BLaER1 treated with 17β-estradiol and CSF1 and Interleukin-3, amounts not matched to agents 10 nM and 100 nM (cell line): Measurements from ENCODE around the gene TRAPPC5.

Experiments
- H3K27ac ChIP-seq, 11 experiments: shearing (Covaris generic); formaldehyde crosslinking; 2 replicates each; pipeline ENCODE4 v1.8.1; 2022
- H3K27me3 ChIP-seq, 11 experiments: shearing (Covaris generic); formaldehyde crosslinking; 2 replicates each; pipeline ENCODE4 v1.8.1; 2022
- H3K36me3 ChIP-seq, 11 experiments: shearing (Covaris generic); formaldehyde crosslinking; 2 replicates each; pipeline ENCODE4 v1.8.1; 2022
- H3K4me1 ChIP-seq, 10 experiments: shearing (Covaris generic); formaldehyde crosslinking; 2 replicates each; pipeline ENCODE4 v1.8.1; 2022
- H3K4me2 ChIP-seq, 11 experiments: shearing (Covaris generic); formaldehyde crosslinking; 2 replicates each; pipeline ENCODE4 v1.8.1; 2022
- H3K4me3 ChIP-seq, 10 experiments: shearing (Covaris generic); formaldehyde crosslinking; 2 replicates each; pipeline ENCODE4 v1.8.1; 2022
- H3K9ac ChIP-seq, 11 experiments: shearing (Covaris generic); formaldehyde crosslinking; 2 replicates each; pipeline ENCODE4 v1.8.1; 2022
- H3K9me3 ChIP-seq, 11 experiments: shearing (Covaris generic); formaldehyde crosslinking; replicated peaks in 1 of 11; 2 replicates each; pipeline ENCODE4 v1.8.1; 2022
- H4K20me1 ChIP-seq, 11 experiments: shearing (Covaris generic); formaldehyde crosslinking; 2 replicates each; pipeline ENCODE4 v1.8.1; 2022
- Cebpa-rat ChIP-seq, 11 experiments: shearing (Covaris generic); IDR thresholded peaks; 2 replicates each; pipeline ENCODE4 v1.8.1; 2022

TRAPPC5 gene

GRCh38 chr19:7694499-7694898, 13.9 kb downstream of the TRAPPC5 start:
- TF ChIP-seq Cebpa-rat (IDR thresholded peaks at IDR 0.05): no peak
- peak overlapping the region; percentile 67 to 91 (median 80) for H3K4me2 ChIP-seq
- peaks cover 0 to 3% (median 0%) of the 10 kb centered on the region in 11 experiments; a peak in 1 of 22 replicates for H3K36me3 ChIP-seq
- H3K9me3 ChIP-seq: peaks cover 0 to 27% (median 8%) of the 10 kb centered on the region in 11 experiments; a peak in 13 of 22 replicates
- H3K27me3 ChIP-seq: peaks cover 0 to 10% (median 0%) of the 10 kb centered on the region in 11 experiments; a peak in 3 of 22 replicates
- no peak overlapping the region for H3K4me3 ChIP-seq
- H3K4me1 ChIP-seq: peaks cover 26 to 57% (median 34%) of the 10 kb centered on the region in 10 experiments
- peak overlapping the region in 9 of 11 experiments; percentile 2 to 67 (median 50); a peak in 13 of 22 replicates for H3K27ac ChIP-seq
- H4K20me1 ChIP-seq: peaks cover 0 to 14% (median 0%) of the 10 kb centered on the region in 11 experiments; a peak in 4 of 22 replicates
- peak overlapping the region in 10 of 11 experiments; percentile 6 to 57 (median 36); a peak in 14 of 22 replicates for H3K9ac ChIP-seq

GRCh38 chr19:7697721-7698287, 17.2 kb downstream of the TRAPPC5 start:
- Histone ChIP-seq H3K27ac (no peak overlapping the region), H3K27me3 (peaks cover 0 to 9% (median 0%) of the 10 kb centered on the region in 11 experiments; a peak in 3 of 22 replicates), H3K9ac (no peak overlapping the region), H3K36me3 (no peaks in the 10 kb centered on the region), H3K9me3 (peaks cover 0 to 2% (median 0%) of the 10 kb centered on the region in 11 experiments; a peak in 2 of 22 replicates), H4K20me1 (peaks cover 0 to 13% (median 0%) of the 10 kb centered on the region in 11 experiments; a peak in 3 of 22 replicates), H3K4me1 (peaks cover 43 to 82% (median 57%) of the 10 kb centered on the region in 10 experiments), H3K4me3 (peak overlapping the region in 2 of 10 experiments; percentile 39 to 50; a peak in 3 of 20 replicates), H3K4me2 (peak overlapping the region in 2 of 11 experiments; percentile 91 to 93; a peak in 4 of 22 replicates)
- no peak for TF ChIP-seq Cebpa-rat (IDR thresholded peaks at IDR 0.05)

GRCh38 chr19:7698583-7698982, 17.9 kb downstream of the TRAPPC5 start:
- no peaks in the 10 kb centered on the region for H3K9me3 ChIP-seq
- peak overlapping the region in 5 of 11 experiments; percentile 37 to 93 (median 68); a peak in 8 of 22 replicates for H3K4me2 ChIP-seq
- peak overlapping the region in 3 of 10 experiments; percentile 36 to 50 (median 39); a peak in 5 of 20 replicates for H3K4me3 ChIP-seq
- no peaks in the 10 kb centered on the region for H3K36me3 ChIP-seq
- peaks cover 45 to 86% (median 62%) of the 10 kb centered on the region in 10 experiments for H3K4me1 ChIP-seq
- H3K27ac ChIP-seq: peak overlapping the region in 2 of 11 experiments; percentile 42 to 44; a peak in 2 of 22 replicates
- H4K20me1 ChIP-seq: peaks cover 0 to 13% (median 0%) of the 10 kb centered on the region in 11 experiments; a peak in 3 of 22 replicates
- TF ChIP-seq Cebpa-rat (IDR thresholded peaks at IDR 0.05): no peak
- H3K27me3 ChIP-seq: peaks cover 0 to 5% (median 0%) of the 10 kb centered on the region in 11 experiments; a peak in 3 of 22 replicates
- H3K9ac ChIP-seq: peak overlapping the region in 2 of 11 experiments; percentile 63 to 70; a peak in 3 of 22 replicates

- Histone ChIP-seq H3K4me3 (peak overlapping the region in 3 of 10 experiments; percentile 36 to 50 (median 39); a peak in 6 of 20 replicates), H3K27ac (peak overlapping the region in 3 of 11 experiments; percentile 4 to 44 (median 42); a peak in 3 of 22 replicates), H3K9me3 (no peaks in the 10 kb centered on the region), H3K27me3 (peaks cover 0 to 5% (median 0%) of the 10 kb centered on the region in 11 experiments; a peak in 3 of 22 replicates), H3K36me3 (no peaks in the 10 kb centered on the region), H3K4me1 (peaks cover 41 to 89% (median 62%) of the 10 kb centered on the region in 10 experiments), H4K20me1 (peaks cover 0 to 13% (median 0%) of the 10 kb centered on the region in 11 experiments; a peak in 3 of 22 replicates), H3K9ac (peak overlapping the region in 3 of 11 experiments; percentile 1 to 70 (median 63); a peak in 4 of 22 replicates), H3K4me2 (peak overlapping the region in 9 of 11 experiments; percentile 1 to 93 (median 37); a peak in 13 of 22 replicates)
- TF ChIP-seq Cebpa-rat (IDR thresholded peaks at IDR 0.05): no peak
These were observed 18.4 kb downstream of the TRAPPC5 start for GRCh38 chr19:7699003-7699402.

GRCh38 chr19:7699417-7700401, 19.1 kb downstream of the TRAPPC5 start:
- Histone ChIP-seq H3K27ac (peak overlapping the region in 3 of 11 experiments; percentile 4 to 44 (median 42); a peak in 5 of 22 replicates), H3K9ac (peak overlapping the region in 3 of 11 experiments; percentile 1 to 70 (median 63); a peak in 3 of 22 replicates), H3K36me3 (no peaks in the 10 kb centered on the region), H3K9me3 (no peaks in the 10 kb centered on the region), H3K4me1 (peaks cover 39 to 89% (median 61%) of the 10 kb centered on the region in 10 experiments), H4K20me1 (peaks cover 0 to 7% (median 0%) of the 10 kb centered on the region in 11 experiments; a peak in 3 of 22 replicates), H3K27me3 (peaks cover 0 to 5% (median 0%) of the 10 kb centered on the region in 11 experiments; a peak in 3 of 22 replicates), H3K4me2 (peak overlapping the region in 10 of 11 experiments; percentile 0 to 93 (median 32); a peak in 14 of 22 replicates), H3K4me3 (peak overlapping the region in 2 of 10 experiments; percentile 39 to 50; a peak in 3 of 20 replicates)
- no peak for TF ChIP-seq Cebpa-rat (IDR thresholded peaks at IDR 0.05)

GRCh38 chr19:7701049-7701653, 20.5 kb downstream of the TRAPPC5 start:
- no peak for TF ChIP-seq Cebpa-rat (IDR thresholded peaks at IDR 0.05)
- H3K27ac ChIP-seq: peak overlapping the region in 5 of 11 experiments; percentile 1 to 73 (median 23); a peak in 10 of 22 replicates
- peak overlapping the region in 8 of 11 experiments; percentile 4 to 93 (median 32); a peak in 10 of 22 replicates for H3K4me2 ChIP-seq
- no peaks in the 10 kb centered on the region for H3K9me3 ChIP-seq
- H3K36me3 ChIP-seq: no peaks in the 10 kb centered on the region
- no peak overlapping the region for H3K9ac ChIP-seq
- H3K27me3 ChIP-seq: peaks cover 0 to 5% (median 0%) of the 10 kb centered on the region in 11 experiments; a peak in 3 of 22 replicates
- peaks cover 39 to 89% (median 62%) of the 10 kb centered on the region in 10 experiments for H3K4me1 ChIP-seq
- H3K4me3 ChIP-seq: no peak overlapping the region
- H4K20me1 ChIP-seq: no peaks in the 10 kb centered on the region

- Histone ChIP-seq H3K27me3 (peaks cover 0 to 5% (median 0%) of the 10 kb centered on the region in 11 experiments; a peak in 3 of 22 replicates), H3K36me3 (no peaks in the 10 kb centered on the region), H3K27ac (peak within 1 kb of the TSS; percentile 33 to 90 (median 73); a peak in 21 of 22 replicates), H3K4me1 (peaks cover 45 to 94% (median 68%) of the 10 kb centered on the region in 10 experiments), H3K4me3 (no peak within 1 kb of the TSS), H3K9ac (peak within 1 kb of the TSS in 10 of 11 experiments; percentile 32 to 64 (median 48); a peak in 14 of 22 replicates), H4K20me1 (no peaks in the 10 kb centered on the region), H3K9me3 (no peaks in the 10 kb centered on the region), H3K4me2 (peak within 1 kb of the TSS; percentile 43 to 93 (median 62))
- TF ChIP-seq Cebpa-rat (IDR thresholded peaks at IDR 0.05): no peak
These were observed 21.2 kb downstream of the TRAPPC5 start, which contains the start of gene FCER2 for GRCh38 chr19:7701654-7702457. Gene FCER2 (minus strand): TSS chr19:7702131. CDS start chr19:7699760, 2,371 bp downstream.
